Ovary (tissue), 3 donors: Measurements from ENCODE around the gene DUSP2.

ENCODE experiments used
- POLR2A ChIP-seq: fragments of 450-650 bp; IDR thresholded peaks from one replicate; pipeline ENCODE4 v1.6.1; 2017; ENCODE audit warnings: antibody characterized with exemption, mild to moderate bottlenecking, moderate library complexity
- TF ChIP-seq, protein P1 (sequence below), 3 donors: fragments of 450-650 bp in 2 of 3; fragments of 200-600 bp in 1 of 3; IDR thresholded peaks; one replicate each; pipeline versions ENCODE4 v1.5.1 to v1.8.0; 2016 to 2022; ENCODE audit warnings: antibody characterized with exemption in 3 of 3, mild to moderate bottlenecking in 1 of 3
- donor health status: DM: no; HTN: no; CAD: no.

DNA sequence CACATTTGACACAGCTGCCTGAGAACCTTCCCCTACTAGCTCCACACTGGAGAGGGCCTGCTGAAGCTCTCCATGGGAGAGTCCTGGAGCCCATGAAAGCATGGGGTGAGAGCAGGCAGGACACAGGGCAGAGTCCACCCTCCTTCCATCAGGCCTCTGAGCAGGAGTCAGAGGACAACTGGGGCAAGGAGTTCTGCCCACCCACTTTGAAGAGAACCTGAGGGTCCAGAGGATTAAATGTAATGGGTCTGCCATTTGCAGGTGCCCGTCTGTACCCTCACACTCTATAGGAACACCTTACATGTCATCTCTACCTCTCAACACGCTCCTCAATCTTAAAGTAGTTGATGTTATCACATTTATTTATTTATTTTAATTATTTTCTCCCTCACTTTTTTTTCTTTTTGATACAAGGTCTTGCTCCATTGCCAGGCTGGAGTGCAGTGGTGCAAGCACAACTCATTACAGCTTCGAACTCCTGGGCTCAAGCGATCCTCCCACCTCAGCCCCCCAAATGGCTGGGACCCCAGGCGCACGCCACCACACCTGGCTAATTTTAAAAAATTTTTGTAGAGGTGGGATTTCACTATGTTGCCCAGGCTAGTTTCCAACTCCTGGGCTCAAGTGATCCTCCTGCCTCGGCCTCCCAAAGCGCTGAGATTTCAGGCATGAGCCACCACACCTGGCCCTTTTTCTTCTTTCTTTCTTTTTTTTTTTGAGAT is 39.1 kb downstream of the DUSP2 start:
- TF ChIP-seq, protein P1, sequence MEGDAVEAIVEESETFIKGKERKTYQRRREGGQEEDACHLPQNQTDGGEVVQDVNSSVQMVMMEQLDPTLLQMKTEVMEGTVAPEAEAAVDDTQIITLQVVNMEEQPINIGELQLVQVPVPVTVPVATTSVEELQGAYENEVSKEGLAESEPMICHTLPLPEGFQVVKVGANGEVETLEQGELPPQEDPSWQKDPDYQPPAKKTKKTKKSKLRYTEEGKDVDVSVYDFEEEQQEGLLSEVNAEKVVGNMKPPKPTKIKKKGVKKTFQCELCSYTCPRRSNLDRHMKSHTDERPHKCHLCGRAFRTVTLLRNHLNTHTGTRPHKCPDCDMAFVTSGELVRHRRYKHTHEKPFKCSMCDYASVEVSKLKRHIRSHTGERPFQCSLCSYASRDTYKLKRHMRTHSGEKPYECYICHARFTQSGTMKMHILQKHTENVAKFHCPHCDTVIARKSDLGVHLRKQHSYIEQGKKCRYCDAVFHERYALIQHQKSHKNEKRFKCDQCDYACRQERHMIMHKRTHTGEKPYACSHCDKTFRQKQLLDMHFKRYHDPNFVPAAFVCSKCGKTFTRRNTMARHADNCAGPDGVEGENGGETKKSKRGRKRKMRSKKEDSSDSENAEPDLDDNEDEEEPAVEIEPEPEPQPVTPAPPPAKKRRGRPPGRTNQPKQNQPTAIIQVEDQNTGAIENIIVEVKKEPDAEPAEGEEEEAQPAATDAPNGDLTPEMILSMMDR (IDR thresholded peaks at IDR 0.05), result no peak
- TF ChIP-seq POLR2A, result no peak
